CD4-positive, alpha-beta T cell treated with Interleukin-17A for 1 hour (primary cell): Measurements from ENCODE around the gene RING1.
"Not testable (repeated sequence)": the region's sequence is repeated elsewhere in the genome, so short reads cannot be mapped to it uniquely, and the experiment has no call there.

Source experiments
- DNase-seq: peaks from one replicate; pipeline ENCODE4 v3.0.0-alpha.2; 2020

RING1 gene

GRCh38 chr6:33207552-33208090, 679 bp upstream of the RING1 start:
- peak; percentile 47 for DNase-seq

GRCh38 chr6:33209856-33210255, 1.6 kb downstream of the RING1 start:
- DNase-seq: no peak

- DNase-seq: no peak
These were observed 2.8 kb downstream of the RING1 start for GRCh38 chr6:33211136-33211535.

- DNase-seq: no peak
These were observed 3.5 kb downstream of the RING1 start for GRCh38 chr6:33211666-33212422.

GRCh38 chr6:33212857-33213165, 4.5 kb downstream of the RING1 start:
- DNase-seq: no peak

GRCh38 chr6:33213166-33213988, 5.1 kb downstream of the RING1 start:
- peak; percentile 30 for DNase-seq

GRCh38 chr6:33213989-33214335, 5.7 kb downstream of the RING1 start:
- DNase-seq: no peak

GRCh38 chr6:33215271-33216116, 7.2 kb downstream of the RING1 start:
- DNase-seq: no peak

GRCh38 chr6:33216117-33216649, 7.9 kb downstream of the RING1 start:
- DNase-seq: no peak

GRCh38 chr6:33217246-33217645, 8.9 kb downstream of the RING1 start:
- no peak for DNase-seq

- no peak for DNase-seq
These were observed 9.4 kb downstream of the RING1 start for GRCh38 chr6:33217681-33218080.

GRCh38 chr6:33226503-33227120, 18.3 kb downstream of the RING1 start:
- not testable (repeated sequence) for DNase-seq

- no peak for DNase-seq
These were observed 26.9 kb downstream of the RING1 start for GRCh38 chr6:33235221-33235634.

- no peak for DNase-seq
These were observed 28.0 kb downstream of the RING1 start for GRCh38 chr6:33236328-33236727.

GRCh38 chr6:33236852-33237251, 28.6 kb downstream of the RING1 start:
- no peak for DNase-seq

GRCh38 chr6:33237741-33238140, 29.4 kb downstream of the RING1 start:
- DNase-seq: no peak

GRCh38 chr6:33241968-33242367, 33.7 kb downstream of the RING1 start:
- no peak for DNase-seq

- DNase-seq: no peak
These were observed 35.2 kb downstream of the RING1 start for GRCh38 chr6:33243476-33243875.

- peak; percentile 91 for DNase-seq
These were observed 39.8 kb downstream of the RING1 start for GRCh38 chr6:33247977-33248642.

- no peak for DNase-seq
These were observed 40.3 kb downstream of the RING1 start for GRCh38 chr6:33248643-33248931.

GRCh38 chr6:33248932-33249731, 40.8 kb downstream of the RING1 start:
- peak; percentile 99 for DNase-seq
